GM13976 (cell line): ENCODE data around the gene TRIM13.

Source experiments
- DNase-seq: peaks from one replicate; pipeline ENCODE4 v3.0.0; 2012; ENCODE audit warnings: low spot score
- CTCF ChIP-seq: IDR thresholded peaks from 2 replicates; pipeline ENCODE4 v1.5.1; 2012; ENCODE audit warnings: borderline replicate concordance, mild to moderate bottlenecking; ENCODE audit not compliant: insufficient read depth; ENCODE audit errors: extremely low read depth, missing control alignments, control extremely low read depth
- in situ Hi-C: fragments of 300-500 bp; cut with MboI; formaldehyde crosslinking; loops from one replicate; pipeline ENCODE4 v1.12.0; 2022; ENCODE audit warnings: low sequenced_read_pairs, mixed read lengths, inconsistent platforms; ENCODE audit not compliant: unreplicated experiment

TRIM13 gene

GRCh38 chr13:50012396-50013169 lies 15.7 kb downstream of the TRIM13 start:
- no peak for TF ChIP-seq CTCF
- in situ Hi-C loops: no loop called here
- no peak for DNase-seq

GRCh38 chr13:50014386-50014785 lies 17.5 kb downstream of the TRIM13 start:
- TF ChIP-seq CTCF: no peak

GRCh38 chr13:50015258-50015657 lies 18.4 kb downstream of the TRIM13 start, which contains the start of gene KCNRG:
TSS of gene KCNRG (plus strand) at chr13:50015444. CDS start at chr13:50015494, 50 bp downstream.
- no peak for TF ChIP-seq CTCF

More at GRCh38 chr13:50014386-50014785, 17.5 kb downstream of the TRIM13 start:
- DNase-seq: no peak
- in situ Hi-C loops: no loop called here

GRCh38 chr13:50015750-50016149 lies 18.9 kb downstream of the TRIM13 start:
- DNase-seq: no peak
- in situ Hi-C loops: no loop called here

More at GRCh38 chr13:50015258-50015657, 18.4 kb downstream of the TRIM13 start, which contains the start of gene KCNRG:
- DNase-seq: no peak
- in situ Hi-C loops: no loop called here

GRCh38 chr13:50016444-50016843 lies 19.6 kb downstream of the TRIM13 start:
- TF ChIP-seq CTCF: no peak
- in situ Hi-C loops: no loop called here
- DNase-seq: no peak

More at GRCh38 chr13:50015750-50016149, 18.9 kb downstream of the TRIM13 start:
- TF ChIP-seq CTCF: no peak

- no peak for TF ChIP-seq CTCF
- in situ Hi-C loops: no loop called here
- DNase-seq: no peak
Measured at GRCh38 chr13:50017819-50018218, 21.0 kb downstream of the TRIM13 start.
